GM10266 (cell line): Measurements from ENCODE around the gene VGF.

ENCODE experiments used
- DNase-seq: peaks from one replicate; pipeline ENCODE4 v3.0.0; 2012; ENCODE audit errors: extremely low spot score
- TF ChIP-seq, protein P1 (sequence below): IDR thresholded peaks from 2 replicates; pipeline ENCODE4 v1.5.1; 2012; ENCODE audit warnings: mild to moderate bottlenecking, low read depth; ENCODE audit not compliant: control insufficient read depth, insufficient read depth; ENCODE audit errors: missing control alignments

Gene VGF

DNA sequence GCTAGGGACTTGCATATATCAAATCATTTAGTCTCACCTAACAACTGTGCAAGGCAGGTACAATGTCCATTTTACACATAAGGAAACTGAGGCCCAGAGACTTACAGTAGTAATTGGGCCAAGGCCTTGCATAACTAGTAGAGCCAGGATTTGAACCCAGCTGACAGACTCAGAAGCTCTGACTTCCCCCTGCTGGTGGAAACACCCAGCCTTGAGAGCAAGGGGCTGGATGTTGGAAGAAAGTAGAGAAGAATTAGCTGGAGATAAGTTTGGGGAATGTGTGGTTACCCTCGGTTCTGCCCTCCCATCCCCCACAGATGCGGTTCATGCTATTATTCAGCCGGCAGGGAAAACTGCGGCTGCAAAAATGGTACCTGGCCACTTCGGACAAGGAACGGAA is 9.1 kb downstream of the VGF start:
- TF ChIP-seq, protein P1, sequence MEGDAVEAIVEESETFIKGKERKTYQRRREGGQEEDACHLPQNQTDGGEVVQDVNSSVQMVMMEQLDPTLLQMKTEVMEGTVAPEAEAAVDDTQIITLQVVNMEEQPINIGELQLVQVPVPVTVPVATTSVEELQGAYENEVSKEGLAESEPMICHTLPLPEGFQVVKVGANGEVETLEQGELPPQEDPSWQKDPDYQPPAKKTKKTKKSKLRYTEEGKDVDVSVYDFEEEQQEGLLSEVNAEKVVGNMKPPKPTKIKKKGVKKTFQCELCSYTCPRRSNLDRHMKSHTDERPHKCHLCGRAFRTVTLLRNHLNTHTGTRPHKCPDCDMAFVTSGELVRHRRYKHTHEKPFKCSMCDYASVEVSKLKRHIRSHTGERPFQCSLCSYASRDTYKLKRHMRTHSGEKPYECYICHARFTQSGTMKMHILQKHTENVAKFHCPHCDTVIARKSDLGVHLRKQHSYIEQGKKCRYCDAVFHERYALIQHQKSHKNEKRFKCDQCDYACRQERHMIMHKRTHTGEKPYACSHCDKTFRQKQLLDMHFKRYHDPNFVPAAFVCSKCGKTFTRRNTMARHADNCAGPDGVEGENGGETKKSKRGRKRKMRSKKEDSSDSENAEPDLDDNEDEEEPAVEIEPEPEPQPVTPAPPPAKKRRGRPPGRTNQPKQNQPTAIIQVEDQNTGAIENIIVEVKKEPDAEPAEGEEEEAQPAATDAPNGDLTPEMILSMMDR, result no peak
- DNase-seq, result peak; percentile 7

DNA sequence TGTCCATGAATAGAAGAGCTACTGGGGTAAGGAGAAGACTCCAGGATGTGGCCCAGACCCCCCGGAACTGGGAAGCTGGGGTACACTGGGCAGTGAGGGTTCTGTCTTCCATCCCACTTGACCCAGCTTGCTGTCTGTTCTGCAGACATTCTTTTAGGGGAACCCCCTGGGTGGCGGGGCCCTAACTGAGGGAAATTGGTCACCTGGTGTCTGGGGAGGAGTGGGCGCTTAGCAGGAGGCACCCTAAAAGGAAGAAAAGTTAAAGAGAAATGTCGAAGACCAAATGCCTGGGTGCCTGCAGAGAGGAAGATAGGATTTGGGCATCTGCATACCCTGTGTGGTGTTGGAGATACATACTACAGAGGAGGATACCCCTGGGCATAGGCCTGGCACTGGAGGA is 10.1 kb downstream of the VGF start:
- peak; percentile 51 for DNase-seq
- TF ChIP-seq, protein P1, result no peak

DNA sequence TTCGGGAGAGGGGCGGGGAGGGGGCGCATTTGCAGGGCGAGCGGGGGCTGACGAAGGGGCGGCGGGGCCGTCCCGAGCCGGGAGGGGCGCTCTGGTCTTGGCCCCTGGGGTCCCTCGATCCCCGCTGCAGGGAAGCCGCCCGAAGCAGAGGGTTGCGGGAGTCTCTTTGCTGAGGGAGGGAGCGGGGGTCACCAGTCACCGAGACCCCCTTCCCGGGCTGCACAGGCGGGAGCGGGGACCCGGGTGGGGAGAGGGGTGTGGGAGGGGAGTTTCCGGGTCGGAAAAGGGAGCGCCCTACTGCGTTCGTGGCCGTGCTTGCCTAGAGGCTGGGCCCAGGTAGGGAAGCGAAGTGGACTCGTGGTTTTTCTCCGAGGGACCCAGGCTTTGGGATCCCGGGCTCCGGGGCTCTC is 10.7 kb downstream of the VGF start:
- no peak for DNase-seq
- TF ChIP-seq, protein P1, result no peak

DNA sequence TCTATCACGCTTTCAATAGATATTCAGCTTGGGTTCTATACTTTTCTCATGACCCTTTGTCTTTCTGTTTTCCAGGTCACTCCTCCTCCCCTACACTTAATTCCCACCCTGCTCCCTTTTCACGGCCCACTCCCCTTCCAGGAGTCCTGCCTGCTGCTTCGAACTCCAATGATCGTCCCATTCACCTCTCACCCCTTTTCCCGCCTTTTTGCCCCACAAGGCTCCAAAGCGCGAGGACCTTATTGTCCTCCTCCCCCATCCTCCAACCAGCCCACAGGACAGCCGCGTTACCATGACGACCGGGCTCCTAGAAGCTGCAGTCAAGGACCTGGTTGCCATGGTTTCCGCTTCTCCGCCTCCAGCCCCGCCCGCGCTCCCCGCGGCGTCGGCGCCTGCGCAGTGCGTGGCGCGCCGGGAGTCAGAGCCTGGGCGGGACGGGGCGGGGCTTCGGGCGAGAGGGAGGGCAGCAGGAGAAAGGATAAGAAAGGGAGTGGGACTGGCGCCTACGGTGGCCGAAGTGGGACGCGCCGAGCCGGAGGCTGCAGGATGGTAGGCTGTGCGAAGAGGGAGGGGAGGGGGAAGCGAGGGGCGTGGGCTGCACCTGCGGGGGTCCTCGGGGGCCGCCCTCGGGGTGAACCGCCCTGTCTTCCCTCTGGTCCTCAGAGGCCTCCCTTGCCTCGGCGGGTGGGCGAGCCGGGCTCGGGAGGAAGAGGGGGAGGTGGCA is 11.2 kb downstream of the VGF start, which contains the start of gene AP1S1:
TSS of gene AP1S1 (plus strand) at position 508 of the 724 bp plus-strand sequence. CDS start at position 547, 39 bp downstream.
- TF ChIP-seq, protein P1, result no peak
- DNase-seq, result peak; percentile 99

DNA sequence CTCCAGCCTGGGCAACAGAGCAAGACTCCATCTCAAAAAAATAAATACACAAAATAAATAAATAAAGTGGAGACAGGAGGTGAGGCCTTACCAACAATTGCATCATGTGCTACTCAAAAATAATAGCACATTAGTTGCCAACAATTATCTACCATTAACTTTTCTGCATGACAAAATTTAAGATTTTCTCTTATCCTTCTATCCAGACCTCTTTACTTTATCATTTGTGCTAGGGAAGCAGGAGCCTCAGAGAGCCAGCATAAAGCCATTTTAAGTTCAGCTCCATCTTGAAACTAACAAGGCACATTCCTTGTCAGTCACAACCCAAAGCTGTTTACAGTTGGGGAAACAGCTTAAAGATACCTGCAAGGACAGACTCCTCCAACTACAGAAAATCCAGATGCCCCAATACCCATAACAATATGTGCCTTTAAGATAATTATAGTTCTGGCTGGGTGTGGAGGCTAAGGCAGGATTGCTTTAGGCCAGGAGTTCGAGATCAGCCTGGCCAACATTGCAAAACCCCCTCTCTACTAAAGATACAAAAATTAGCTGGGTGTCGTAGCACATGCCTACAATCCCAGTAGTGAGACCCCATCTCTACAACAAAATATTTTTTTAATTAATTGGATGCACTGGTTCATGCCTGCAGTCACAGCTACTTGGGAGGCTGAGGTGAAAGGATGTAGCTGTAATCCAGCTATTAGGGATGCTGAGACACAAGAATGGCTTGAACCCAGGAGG is 13.3 kb downstream of the VGF start:
- no peak for DNase-seq
- TF ChIP-seq, protein P1, result no peak

DNA sequence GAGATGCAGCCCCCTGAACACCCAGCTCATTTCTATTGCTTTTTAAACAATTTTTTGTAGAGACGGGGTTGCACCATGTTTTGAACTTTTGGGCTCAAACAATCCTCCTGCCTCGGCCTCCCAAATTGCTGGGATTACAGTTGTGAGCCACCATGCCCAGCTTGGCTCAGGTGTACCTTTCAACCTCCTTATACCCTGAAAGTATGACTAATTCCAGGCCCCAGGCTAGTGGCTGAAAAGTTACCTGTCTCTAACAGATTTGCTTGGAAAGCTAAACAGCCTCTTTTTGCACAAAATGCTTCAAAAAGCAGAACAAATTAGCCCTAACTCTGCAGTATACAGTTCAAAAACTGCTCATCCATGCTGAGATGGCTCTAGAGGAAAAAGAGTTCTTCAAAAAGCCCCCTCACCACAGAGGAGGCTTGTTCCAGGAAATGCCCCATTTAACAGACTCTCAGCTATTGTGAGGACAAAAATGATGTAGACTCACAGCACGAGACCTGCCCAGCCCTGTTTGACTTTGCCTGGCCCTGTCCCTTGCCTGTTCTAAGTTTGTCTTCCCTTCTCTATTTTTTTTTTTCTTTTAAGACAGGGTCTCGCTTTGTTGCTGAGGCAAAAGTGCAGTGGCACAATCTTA is 24.5 kb downstream of the VGF start:
- TF ChIP-seq, protein P1, result no peak

DNA sequence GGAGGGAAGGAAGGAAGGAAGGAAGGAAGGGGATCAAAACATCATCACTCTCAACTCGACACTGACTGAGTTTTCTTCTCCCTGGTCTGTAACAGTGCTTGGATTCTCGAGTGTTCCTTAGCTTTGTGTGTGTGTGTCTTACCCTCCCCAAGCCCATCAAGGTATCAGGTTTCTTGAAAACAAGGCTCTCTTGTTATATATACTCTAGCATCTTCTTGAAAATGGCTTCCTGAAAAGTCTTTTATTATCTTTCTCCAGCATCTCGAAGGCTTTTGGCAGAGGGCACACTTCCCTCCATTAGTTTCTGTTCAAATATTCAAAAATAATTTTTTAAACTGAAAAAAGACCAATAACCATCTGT is 25.1 kb downstream of the VGF start:
- no peak for DNase-seq

More for the DNA sequence above, 24.5 kb downstream of the VGF start:
- no peak for DNase-seq

More for the DNA sequence above, 25.1 kb downstream of the VGF start:
- TF ChIP-seq, protein P1, result no peak
